Measurements from ENCODE around the gene RIOX2.

RIOX2 gene

GRCh38 chr3:98010194-98010882 is 38.1 kb upstream of the RIOX2 start:
- TF ChIP-seq CTCF (IDR thresholded peaks at IDR 0.05; ENCODE audit: low read depth, low read length, missing control alignments), result no peak
- no peak overlapping the region for H3K4me3 ChIP-seq (ENCODE audit: low read depth, low read length)
- in situ Hi-C loops (cut with HindIII; ENCODE audit: low sequenced_read_pairs), result no loop called here
- DNase-seq (ENCODE audit: low read depth), result no peak

- H3K4me3 ChIP-seq (ENCODE audit: low read depth, low read length), result no peak overlapping the region
- in situ Hi-C loops (cut with HindIII; ENCODE audit: low sequenced_read_pairs), result no loop called here
- TF ChIP-seq CTCF (IDR thresholded peaks at IDR 0.05; ENCODE audit: low read depth, low read length, missing control alignments), result no peak
- DNase-seq (ENCODE audit: low read depth), result no peak
Observed at GRCh38 chr3:98008855-98009254, 36.6 kb upstream of the RIOX2 start.

GRCh38 chr3:98005438-98005837 is 33.2 kb upstream of the RIOX2 start:
- in situ Hi-C loops (cut with HindIII; ENCODE audit: low sequenced_read_pairs), result no loop called here
- no peak for DNase-seq (ENCODE audit: low read depth)
- H3K4me3 ChIP-seq (ENCODE audit: low read depth, low read length), result no peak overlapping the region
- TF ChIP-seq CTCF (IDR thresholded peaks at IDR 0.05; ENCODE audit: low read depth, low read length, missing control alignments), result no peak

- TF ChIP-seq CTCF (IDR thresholded peaks at IDR 0.05; ENCODE audit: low read depth, low read length, missing control alignments), result no peak
- in situ Hi-C loops (cut with HindIII; ENCODE audit: low sequenced_read_pairs), result no loop called here
- H3K4me3 ChIP-seq (ENCODE audit: low read depth, low read length), result no peak overlapping the region
- no peak for DNase-seq (ENCODE audit: low read depth)
Observed at GRCh38 chr3:98004721-98005120, 32.5 kb upstream of the RIOX2 start.

- in situ Hi-C loops (cut with HindIII; ENCODE audit: low sequenced_read_pairs), result no loop called here
- no peak for TF ChIP-seq CTCF (IDR thresholded peaks at IDR 0.05; ENCODE audit: low read depth, low read length, missing control alignments)
- no peak for DNase-seq (ENCODE audit: low read depth)
- H3K4me3 ChIP-seq (ENCODE audit: low read depth, low read length), result no peak overlapping the region
Observed at GRCh38 chr3:98003306-98003969, 31.2 kb upstream of the RIOX2 start.

- no peak for DNase-seq (ENCODE audit: low read depth)
- no peak for TF ChIP-seq CTCF (IDR thresholded peaks at IDR 0.05; ENCODE audit: low read depth, low read length, missing control alignments)
- in situ Hi-C loops (cut with HindIII; ENCODE audit: low sequenced_read_pairs), result no loop called here
- no peak overlapping the region for H3K4me3 ChIP-seq (ENCODE audit: low read depth, low read length)
Observed at GRCh38 chr3:98002717-98003116, 30.5 kb upstream of the RIOX2 start.
